Stomach (tissue), 4 donors: ENCODE results near the gene SRSF4.

ENCODE experiments used
- CTCF ChIP-seq, 7 experiments: fragments of 450-650 bp in 4 of 7; fragments of 200-600 bp in 3 of 7; sonication (generic) in 3 of 7; IDR thresholded peaks; one replicate each; pipeline ENCODE4 v1.5.1; 2016 to 2019; ENCODE audit warnings: antibody characterized with exemption in 7 of 7, control low read depth in 2 of 7, mild to moderate bottlenecking in 1 of 7
- POLR2AphosphoS5 ChIP-seq, 3 donors: sonication (generic); formaldehyde crosslinking; IDR thresholded peaks; one replicate each; pipeline ENCODE4 v1.6.1; 2016; ENCODE audit warnings: antibody characterized with exemption in 3 of 3

GRCh38 chr1:29225361-29225760 lies 43.7 kb upstream of the SRSF4 start:
- TF ChIP-seq CTCF (IDR thresholded peaks at IDR 0.05) (no peak), POLR2AphosphoS5 (IDR thresholded peaks at IDR 0.05) (no peak)
